HepG2 (cell line): ENCODE data around the gene ARFGAP2. TPM values are rescaled to one million over a fixed set of nuclear protein-coding genes. Genes with fewer than 3 reads are reported as not detected.

Experiments
- ATAC-seq: fragments of 200-7000 bp; cut with Tn5 transposase; 3 replicates; pipeline ENCODE4 v1.9.1; 2020; ENCODE audit warnings: mild to moderate bottlenecking, moderate library complexity
- BruUV-seq: library from RNA; stranded (reverse); fragments of 400-500 nt; replicated peaks from 2 replicates; lab custom pipeline; 2021; lab: Mats Ljungman, UMichigan
- CTCF ChIA-PET: fragments of 300-600 bp; formaldehyde crosslinking; extraction: SDS; loops from one replicate; lab custom pipeline; 2021; ENCODE audit warnings: low total read pairs, inconsistent platforms, low intra/inter-chr PET ratio; lab: Yijun Ruan, JAX
- POLR2A ChIA-PET: fragments of 350-600 bp; sonication (Branson Sonifier 250); formaldehyde crosslinking; loops from one replicate; lab custom pipeline; 2020; ENCODE audit warnings: antibody characterized with exemption, inconsistent platforms; lab: Yijun Ruan, JAX
- DNase-seq: peaks from one replicate; pipeline ENCODE4 v3.0.0-alpha.2; 2015; ENCODE audit warnings: low spot score
- FAIRE-seq: peaks from 3 replicates; lab custom pipeline; 2011; peaks lifted over from hg19 to GRCh38; lab: Jason Lieb, UNC
- H2AFZ ChIP-seq: one replicate; pipeline ENCODE4 v1.6.1; 2011; ENCODE audit warnings: low read length, inconsistent platforms
- H3K27ac ChIP-seq: fragments of 300-600 bp; 3 replicates; pipeline ENCODE4 v1.8.0; 2011; ENCODE audit warnings: mixed run types, mild to moderate bottlenecking, mixed read lengths, low read length, inconsistent platforms; ENCODE audit not compliant: insufficient read depth; ENCODE audit errors: extremely low read length
- H3K27me3 ChIP-seq, 2 experiments: fragments of 200-600 bp in 1 of 2; 2 replicates in 1 of 2; 3 replicates in 1 of 2; pipeline versions ENCODE4 v1.6.0 to v1.8.0; 2011; ENCODE audit warnings: low read length in 2 of 2, mild to moderate bottlenecking in 2 of 2, moderate library complexity in 2 of 2, inconsistent platforms in 1 of 2; ENCODE audit not compliant: insufficient read depth in 2 of 2, control insufficient read depth in 1 of 2
- H3K36me3 ChIP-seq, 2 experiments: fragments of 200-600 bp in 1 of 2; replicated peaks in 1 of 2; 2 replicates in 1 of 2; 3 replicates in 1 of 2; pipeline versions ENCODE4 v1.5.1 to v1.8.0; 2011; ENCODE audit warnings: low read length in 2 of 2, inconsistent platforms in 1 of 2; ENCODE audit not compliant: insufficient read depth in 2 of 2, control insufficient read depth in 1 of 2
- H3K4me1 ChIP-seq: 2 replicates; pipeline ENCODE4 v1.5.1; 2012; ENCODE audit warnings: low read length, inconsistent platforms; ENCODE audit not compliant: insufficient read depth
- H3K4me2 ChIP-seq: 2 replicates; pipeline ENCODE4 v1.6.0; 2011; ENCODE audit warnings: low read depth, low read length, inconsistent platforms
- H3K4me3 ChIP-seq, 3 experiments: fragments of 200-600 bp in 1 of 3; sonication (generic), shearing (Covaris generic) in 1 of 3; replicated peaks in 1 of 3; 2 replicates each; pipeline ENCODE4 v1.5.1; 2011 to 2016; ENCODE audit warnings: low read length in 3 of 3, inconsistent platforms in 2 of 3, low read depth in 2 of 3, mild to moderate bottlenecking in 2 of 3, control low read depth in 1 of 3, mixed read lengths in 1 of 3; ENCODE audit not compliant: insufficient read depth in 1 of 3
- H3K79me2 ChIP-seq: one replicate; pipeline ENCODE4 v1.6.1; 2011; ENCODE audit warnings: low read length, inconsistent platforms; ENCODE audit not compliant: insufficient read depth
- H3K9ac ChIP-seq: 2 replicates; pipeline ENCODE4 v1.6.0; 2011; ENCODE audit warnings: mild to moderate bottlenecking, low read depth, low read length, inconsistent platforms; ENCODE audit not compliant: insufficient read depth
- H3K9me3 ChIP-seq: 2 replicates; pipeline ENCODE4 v1.5.1; 2012; ENCODE audit warnings: mild to moderate bottlenecking, low read length
- H4K20me1 ChIP-seq: 2 replicates; pipeline ENCODE4 v1.6.0; 2011; ENCODE audit warnings: inconsistent platforms, mild to moderate bottlenecking, low read length, moderate library complexity; ENCODE audit not compliant: insufficient read depth
- AGO2 ChIP-seq: fragments of 200-400 bp; formaldehyde crosslinking; optimal IDR thresholded peaks from 2 replicates; pipeline ENCODE3; 2017; ENCODE audit warnings: mild to moderate bottlenecking, low read depth, low read length, moderate library complexity
- HNRNPL ChIP-seq: fragments of 200-400 bp; formaldehyde crosslinking; IDR thresholded peaks from 2 replicates; pipeline ENCODE4 v1.6.1; 2017; ENCODE audit warnings: mild to moderate bottlenecking, low read depth, low read length
- RBFOX2 ChIP-seq: fragments of 200-400 bp; formaldehyde crosslinking; IDR thresholded peaks from 2 replicates; pipeline ENCODE4 v1.6.1; 2017; ENCODE audit warnings: low read depth, mild to moderate bottlenecking, low read length
- ZBTB10 ChIP-seq: sonication (generic); formaldehyde crosslinking; IDR thresholded peaks from 2 replicates; pipeline ENCODE4 v1.4.0; 2020; ENCODE audit warnings: missing genetic modification reagents, borderline replicate concordance
- ZNF737 ChIP-seq: sonication (generic); formaldehyde crosslinking; IDR thresholded peaks from 2 replicates; pipeline ENCODE4 v1.5.0; 2020; ENCODE audit warnings: missing genetic modification reagents, mild to moderate bottlenecking, borderline replicate concordance
- ZNF768 ChIP-seq: sonication (generic); formaldehyde crosslinking; IDR thresholded peaks from 2 replicates; pipeline ENCODE4 v1.4.0; 2020; ENCODE audit warnings: missing genetic modification reagents
- WGBS: methylation state at CpG from one replicate; pipeline ENCODE4 v1.1.6; 2017; ENCODE audit warnings: low lambda C conversion rate; 5-methylcytosine and 5-hydroxymethylcytosine counted together
- in situ Hi-C: cut with HindIII; loops from 2 replicates; pipeline ENCODE4 v1.10.0; 2017; ENCODE audit warnings: low pct_unique_long_range_greater_than_20kb; ENCODE audit not compliant: extremely low pct_ligation_motif_present
- intact Hi-C: fragments of 100-400 bp; cut with micrococcal nuclease; formaldehyde crosslinking; loops from one replicate; pipeline ENCODE4 v1.10.0; 2022; ENCODE audit not compliant: unreplicated experiment
- polyA plus RNA-seq, 8 experiments: library from polyadenylated mRNA; depleted of rRNA in 3 of 8; stranded (reverse) in 7 of 8; unstranded in 1 of 8; fragments of >200 nt; fragmentation: Illumina TruSeq in 4 of 8; extraction: Trizol in 4 of 8; gene quantifications; 2 replicates each; pipeline versions ENCODE4 v1.2.1 to v1.2.3, GENCODE V29; 2011 to 2016; ENCODE audit warnings: low read depth in 4 of 8, missing spikeins in 1 of 8, mixed read lengths in 1 of 8; ENCODE audit not compliant: insufficient read depth in 1 of 8
- total RNA-seq, 5 experiments: library from RNA; depleted of rRNA; stranded (reverse); fragments of >200 nt; fragmentation: Illumina TruSeq; extraction: Trizol; gene quantifications; 2 replicates each; pipeline ENCODE4 v1.2.3, GENCODE V29; 2016; ENCODE audit warnings: low read depth in 1 of 5

The ARFGAP2 gene
- total and polyA plus RNA-seq, 2 of the 13 experiments (the other 11 are each of a cell fraction or from before 2014, with no cell fraction given): 32.3 to 75.3 TPM

- Histone ChIP-seq H2AFZ (no peak overlapping the region), H3K4me1 (peaks cover 51% of the 10 kb centered on the region), H3K4me2 (no peak overlapping the region), H3K36me3 (peaks cover 17 to 28% of the 10 kb centered on the region in 2 experiments), H3K9me3 (no peaks in the 10 kb centered on the region), H3K27ac (no peak overlapping the region), H3K27me3 (no peaks in the 10 kb centered on the region), H4K20me1 (no peaks in the 10 kb centered on the region), H3K79me2 (peaks cover 25% of the 10 kb centered on the region), H3K4me3 (no peak overlapping the region), H3K9ac (no peak overlapping the region)
- no peak for ATAC-seq
- POLR2A ChIA-PET: interaction anchor here (1.0 to 9.2 kb wide), 5 partner anchors 11 to 75 kb away, joined by 3 to 247 read pairs (median 5); partner anchors contain the start of genes ACP2, DDB2 and NR1H3
- intact Hi-C loops: no loop called here
- 99% methylated on average over 15 of the region's 17 CpGs for WGBS
- TF ChIP-seq RBFOX2: peak; percentile 69
- no peak for TF ChIP-seq ZBTB10
- TF ChIP-seq HNRNPL: 0 out of 2 replicates have a peak, but pooled peaks have one; percentile 54
- TF ChIP-seq AGO2: peak; percentile 89
- CTCF ChIA-PET: no interaction called here
- in situ Hi-C loops: no loop called here
- DNase-seq: no peak
- FAIRE-seq: no peak
- no TSS peak for BruUV-seq
Observed at GRCh38 chr11:47182380-47182779, 5.7 kb upstream of the ARFGAP2 start.

- intact Hi-C loops: no loop called here
Observed at GRCh38 chr11:47181271-47181670, 4.6 kb upstream of the ARFGAP2 start.

More at GRCh38 chr11:47181271-47181670, 4.6 kb upstream of the ARFGAP2 start:
- Histone ChIP-seq H4K20me1 (no peaks in the 10 kb centered on the region), H3K9ac (no peak overlapping the region), H3K4me3 (no peak overlapping the region), H3K27me3 (no peaks in the 10 kb centered on the region; a peak in 1 of 5 replicates), H3K4me2 (no peak overlapping the region), H3K79me2 (peaks cover 28% of the 10 kb centered on the region), H3K4me1 (peaks cover 47% of the 10 kb centered on the region), H2AFZ (no peak overlapping the region), H3K27ac (no peak overlapping the region), H3K36me3 (peaks cover 17 to 28% of the 10 kb centered on the region in 2 experiments), H3K9me3 (no peaks in the 10 kb centered on the region)
- FAIRE-seq (no peak), DNase-seq (no peak), ATAC-seq (no peak)
- TF ChIP-seq ZNF768 (CRISPR knock-in tag): peak; percentile 93
- TF ChIP-seq ZNF737 (CRISPR knock-in tag): no peak
- ChIA-PET POLR2A (interaction anchor here (0.6 to 2.1 kb wide), 4 partner anchors 50 to 76 kb away, joined by 3 to 6 read pairs (median 4); partner anchors contain the start of genes ACP2 and NR1H3), CTCF (no interaction called here)
- no TSS peak for BruUV-seq
- 96% methylated on average over 6 of the region's 6 CpGs for WGBS
- in situ Hi-C loops: no loop called here
